SK-N-SH treated with all-trans-retinoic acid at 6 μM for 48 hours (cell line): ENCODE measurements around the gene DMAP1.

ENCODE experiments used
- ATAC-seq: fragments of 200-7000 bp; cut with Tn5 transposase; 3 replicates; pipeline ENCODE4 v1.9.1; 2020; ENCODE audit warnings: mild to moderate bottlenecking, moderate library complexity
- ARNTL ChIP-seq: fragments of 450-650 bp; formaldehyde crosslinking; IDR thresholded peaks from 2 replicates; pipeline ENCODE4 v1.5.0; 2020; ENCODE audit warnings: low read depth, mild to moderate bottlenecking, moderate library complexity, borderline replicate concordance
- BACH2 ChIP-seq: fragments of 250-450 bp; sonication (Bioruptor Pico); IDR thresholded peaks from 2 replicates; pipeline ENCODE4 v1.9.0; 2021; ENCODE audit warnings: mild to moderate bottlenecking, borderline replicate concordance
- CSDC2 ChIP-seq: fragments of 250-450 bp; sonication (Bioruptor Pico); IDR thresholded peaks from 2 replicates; pipeline ENCODE4 v1.5.0; 2020; ENCODE audit warnings: mild to moderate bottlenecking, moderate library complexity
- ESRRG ChIP-seq: fragments of 250-450 bp; sonication (Bioruptor Pico); IDR thresholded peaks from 2 replicates; pipeline ENCODE4 v1.6.1; 2021; ENCODE audit warnings: mild to moderate bottlenecking
- GLIS3 ChIP-seq: fragments of 250-450 bp; sonication (Bioruptor Pico); IDR thresholded peaks from 2 replicates; pipeline ENCODE4 v1.5.0; 2020; ENCODE audit warnings: mild to moderate bottlenecking, moderate library complexity
- ISL1 ChIP-seq: fragments of 250-450 bp; sonication (Bioruptor Pico); IDR thresholded peaks from 2 replicates; pipeline ENCODE4 v2.1.2; 2022; ENCODE audit warnings: mild to moderate bottlenecking, moderate library complexity
- OSR1 ChIP-seq: fragments of 250-450 bp; sonication (Bioruptor Pico); IDR thresholded peaks from 2 replicates; pipeline ENCODE4 v1.8.0; 2022; ENCODE audit warnings: moderate library complexity, mild to moderate bottlenecking, inconsistent platforms
- PPARA ChIP-seq: fragments of 250-450 bp; sonication (Bioruptor Pico); IDR thresholded peaks from 2 replicates; pipeline ENCODE4 v1.5.0; 2020; ENCODE audit warnings: mild to moderate bottlenecking, borderline replicate concordance
- RARB ChIP-seq: fragments of 250-450 bp; sonication (Bioruptor Pico); IDR thresholded peaks from 2 replicates; pipeline ENCODE4 v1.8.0; 2021; ENCODE audit warnings: mild to moderate bottlenecking, moderate library complexity
- SNAI2 ChIP-seq: fragments of 250-450 bp; sonication (Bioruptor Pico); IDR thresholded peaks from 2 replicates; pipeline ENCODE4 v1.5.0; 2020; ENCODE audit warnings: mild to moderate bottlenecking, moderate library complexity
- TOX ChIP-seq: fragments of 250-450 bp; sonication (Bioruptor Pico); IDR thresholded peaks from 2 replicates; pipeline ENCODE4 v1.8.0; 2021; ENCODE audit warnings: mild to moderate bottlenecking, moderate library complexity, borderline replicate concordance
- ZC3H10 ChIP-seq: fragments of 250-450 bp; sonication (Bioruptor Pico); IDR thresholded peaks from 2 replicates; pipeline ENCODE4 v1.5.1; 2021; ENCODE audit warnings: mild to moderate bottlenecking, moderate library complexity
- ZFP3 ChIP-seq: fragments of 250-450 bp; sonication (Bioruptor Pico); IDR thresholded peaks from 2 replicates; pipeline ENCODE4 v1.5.0; 2020; ENCODE audit warnings: mild to moderate bottlenecking, moderate library complexity
- ZFP30 ChIP-seq: fragments of 450-650 bp; formaldehyde crosslinking; IDR thresholded peaks from 2 replicates; pipeline ENCODE4 v1.5.0; 2022; ENCODE audit warnings: mild to moderate bottlenecking, moderate library complexity
- ZNF565 ChIP-seq: fragments of 450-650 bp; formaldehyde crosslinking; conservative IDR thresholded peaks from 2 replicates; pipeline ENCODE4 v1.5.0; 2020; ENCODE audit warnings: low read depth, mild to moderate bottlenecking, moderate library complexity
- ZNF70 ChIP-seq: fragments of 450-650 bp; formaldehyde crosslinking; IDR thresholded peaks from 2 replicates; pipeline ENCODE4 v1.5.0; 2020; ENCODE audit warnings: mild to moderate bottlenecking, moderate library complexity
- TF ChIP-seq, protein P1 (sequence below): fragments of 250-450 bp; sonication (Bioruptor Pico); IDR thresholded peaks from 2 replicates; pipeline ENCODE4 v1.8.0; 2020; ENCODE audit warnings: mild to moderate bottlenecking, moderate library complexity, borderline replicate concordance
- TF ChIP-seq, protein P2 (sequence below): fragments of 250-450 bp; sonication (Bioruptor Pico); IDR thresholded peaks from 2 replicates; pipeline ENCODE4 v1.8.0; 2021; ENCODE audit warnings: low read depth, mild to moderate bottlenecking, moderate library complexity, borderline replicate concordance
- TF ChIP-seq, protein P3 (sequence below): fragments of 250-450 bp; sonication (Bioruptor Pico); IDR thresholded peaks from 2 replicates; pipeline ENCODE4 v1.5.1; 2021; ENCODE audit warnings: mild to moderate bottlenecking, moderate library complexity
- TF ChIP-seq, protein P4 (sequence below): fragments of 250-450 bp; sonication (Bioruptor Pico); IDR thresholded peaks from 2 replicates; pipeline ENCODE4 v1.5.0; 2020; ENCODE audit warnings: mild to moderate bottlenecking, moderate library complexity

DMAP1 gene

DNA sequence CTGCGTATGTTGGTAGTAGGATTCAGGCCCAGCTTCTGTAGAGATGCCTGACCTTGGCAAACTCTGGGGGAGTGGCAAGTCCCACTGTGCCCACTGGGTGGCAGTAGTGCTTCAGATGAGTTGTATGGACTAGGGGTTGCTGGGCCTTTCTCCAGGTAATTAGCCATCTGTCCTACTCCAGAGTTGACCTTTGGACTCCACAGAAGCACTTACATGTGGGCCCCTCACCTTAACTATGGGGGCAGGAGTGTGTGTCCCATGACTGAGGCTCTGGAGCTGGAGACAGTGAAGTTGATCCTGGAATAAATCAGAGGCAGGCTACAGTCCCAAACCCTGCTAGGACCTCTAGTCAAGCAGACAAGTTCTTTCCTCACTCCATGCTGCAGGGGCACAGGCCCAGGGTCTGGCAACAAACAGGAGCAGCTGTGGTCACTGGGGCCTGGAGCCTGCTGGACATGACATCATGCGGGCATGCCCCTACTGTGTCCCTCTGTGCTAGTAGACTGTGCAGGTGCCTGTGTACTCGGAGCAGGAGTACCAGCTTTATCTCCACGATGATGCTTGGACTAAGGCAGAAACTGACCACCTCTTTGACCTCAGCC lies 4.6 kb downstream of the DMAP1 start:
- no peak for TF ChIP-seq ISL1 (CRISPR knock-in tag)
- no peak for TF ChIP-seq ZNF565 (CRISPR knock-in tag)
- no peak for TF ChIP-seq GLIS3
- TF ChIP-seq ZC3H10 (CRISPR knock-in tag) = no peak
- TF ChIP-seq, protein P1, sequence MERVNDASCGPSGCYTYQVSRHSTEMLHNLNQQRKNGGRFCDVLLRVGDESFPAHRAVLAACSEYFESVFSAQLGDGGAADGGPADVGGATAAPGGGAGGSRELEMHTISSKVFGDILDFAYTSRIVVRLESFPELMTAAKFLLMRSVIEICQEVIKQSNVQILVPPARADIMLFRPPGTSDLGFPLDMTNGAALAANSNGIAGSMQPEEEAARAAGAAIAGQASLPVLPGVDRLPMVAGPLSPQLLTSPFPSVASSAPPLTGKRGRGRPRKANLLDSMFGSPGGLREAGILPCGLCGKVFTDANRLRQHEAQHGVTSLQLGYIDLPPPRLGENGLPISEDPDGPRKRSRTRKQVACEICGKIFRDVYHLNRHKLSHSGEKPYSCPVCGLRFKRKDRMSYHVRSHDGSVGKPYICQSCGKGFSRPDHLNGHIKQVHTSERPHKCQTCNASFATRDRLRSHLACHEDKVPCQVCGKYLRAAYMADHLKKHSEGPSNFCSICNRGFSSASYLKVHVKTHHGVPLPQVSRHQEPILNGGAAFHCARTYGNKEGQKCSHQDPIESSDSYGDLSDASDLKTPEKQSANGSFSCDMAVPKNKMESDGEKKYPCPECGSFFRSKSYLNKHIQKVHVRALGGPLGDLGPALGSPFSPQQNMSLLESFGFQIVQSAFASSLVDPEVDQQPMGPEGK (CRISPR knock-in tag) = no peak
- no peak for TF ChIP-seq ZFP30 (CRISPR knock-in tag)
- no peak for TF ChIP-seq CSDC2 (CRISPR knock-in tag)
- no peak for TF ChIP-seq ZFP3 (CRISPR knock-in tag)
- no peak for TF ChIP-seq ZNF70
- TF ChIP-seq RARB (CRISPR knock-in tag) = no peak
- TF ChIP-seq, protein P2, sequence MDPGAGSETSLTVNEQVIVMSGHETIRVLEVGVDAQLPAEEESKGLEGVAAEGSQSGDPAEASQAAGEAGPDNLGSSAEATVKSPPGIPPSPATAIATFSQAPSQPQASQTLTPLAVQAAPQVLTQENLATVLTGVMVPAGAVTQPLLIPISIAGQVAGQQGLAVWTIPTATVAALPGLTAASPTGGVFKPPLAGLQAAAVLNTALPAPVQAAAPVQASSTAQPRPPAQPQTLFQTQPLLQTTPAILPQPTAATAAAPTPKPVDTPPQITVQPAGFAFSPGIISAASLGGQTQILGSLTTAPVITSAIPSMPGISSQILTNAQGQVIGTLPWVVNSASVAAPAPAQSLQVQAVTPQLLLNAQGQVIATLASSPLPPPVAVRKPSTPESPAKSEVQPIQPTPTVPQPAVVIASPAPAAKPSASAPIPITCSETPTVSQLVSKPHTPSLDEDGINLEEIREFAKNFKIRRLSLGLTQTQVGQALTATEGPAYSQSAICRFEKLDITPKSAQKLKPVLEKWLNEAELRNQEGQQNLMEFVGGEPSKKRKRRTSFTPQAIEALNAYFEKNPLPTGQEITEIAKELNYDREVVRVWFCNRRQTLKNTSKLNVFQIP (CRISPR knock-in tag) = no peak
- TF ChIP-seq OSR1 (CRISPR knock-in tag) = no peak
- no peak for TF ChIP-seq BACH2 (CRISPR knock-in tag)
- TF ChIP-seq SNAI2 (CRISPR knock-in tag) = no peak
- TF ChIP-seq, all 23 proteins: peak for 0
- peak; percentile 75 for ATAC-seq

DNA sequence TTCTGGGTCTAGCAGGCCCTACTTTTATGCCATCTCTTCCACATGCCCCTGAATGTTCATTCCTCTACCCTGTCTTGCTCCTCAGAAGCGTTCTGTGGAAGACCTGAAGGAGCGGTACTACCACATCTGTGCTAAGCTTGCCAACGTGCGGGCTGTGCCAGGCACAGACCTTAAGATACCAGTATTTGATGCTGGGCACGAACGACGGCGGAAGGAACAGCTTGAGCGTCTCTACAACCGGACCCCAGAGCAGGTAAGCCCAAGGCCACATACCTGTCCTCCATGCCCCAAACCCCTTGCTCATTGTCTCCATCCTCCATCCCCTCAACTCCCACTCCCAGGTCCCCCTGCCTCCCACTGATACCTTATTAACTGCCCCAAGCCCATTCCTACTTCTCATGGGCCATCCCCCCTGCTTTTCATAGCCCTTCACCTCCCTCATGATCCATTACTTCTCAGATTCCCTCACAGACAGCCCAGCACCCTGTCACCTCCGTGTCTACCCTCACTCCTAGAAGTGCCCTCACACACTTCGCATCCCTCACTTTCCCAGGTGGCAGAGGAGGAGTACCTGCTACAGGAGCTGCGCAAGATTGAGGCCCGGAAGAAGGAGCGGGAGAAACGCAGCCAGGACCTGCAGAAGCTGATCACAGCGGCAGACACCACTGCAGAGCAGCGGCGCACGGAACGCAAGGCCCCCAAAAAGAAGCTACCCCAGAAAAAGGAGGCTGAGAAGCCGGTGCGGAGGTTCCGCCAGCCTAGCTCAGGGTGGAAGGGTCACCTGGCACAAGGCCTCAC lies 5.4 kb downstream of the DMAP1 start:
- ATAC-seq = no peak
- no peak for TF ChIP-seq ZFP30 (CRISPR knock-in tag)
- TF ChIP-seq ZC3H10 (CRISPR knock-in tag) = no peak
- TF ChIP-seq, protein P1 (CRISPR knock-in tag) = no peak
- TF ChIP-seq PPARA (CRISPR knock-in tag) = no peak
- no peak for TF ChIP-seq GLIS3
- no peak for TF ChIP-seq TOX (CRISPR knock-in tag)
- TF ChIP-seq ZNF565 (CRISPR knock-in tag) = no peak
- no peak for TF ChIP-seq ESRRG (CRISPR knock-in tag)
- TF ChIP-seq, protein P3, sequence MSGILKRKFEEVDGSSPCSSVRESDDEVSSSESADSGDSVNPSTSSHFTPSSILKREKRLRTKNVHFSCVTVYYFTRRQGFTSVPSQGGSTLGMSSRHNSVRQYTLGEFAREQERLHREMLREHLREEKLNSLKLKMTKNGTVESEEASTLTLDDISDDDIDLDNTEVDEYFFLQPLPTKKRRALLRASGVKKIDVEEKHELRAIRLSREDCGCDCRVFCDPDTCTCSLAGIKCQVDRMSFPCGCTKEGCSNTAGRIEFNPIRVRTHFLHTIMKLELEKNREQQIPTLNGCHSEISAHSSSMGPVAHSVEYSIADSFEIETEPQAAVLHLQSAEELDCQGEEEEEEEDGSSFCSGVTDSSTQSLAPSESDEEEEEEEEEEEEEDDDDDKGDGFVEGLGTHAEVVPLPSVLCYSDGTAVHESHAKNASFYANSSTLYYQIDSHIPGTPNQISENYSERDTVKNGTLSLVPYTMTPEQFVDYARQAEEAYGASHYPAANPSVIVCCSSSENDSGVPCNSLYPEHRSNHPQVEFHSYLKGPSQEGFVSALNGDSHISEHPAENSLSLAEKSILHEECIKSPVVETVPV (CRISPR knock-in tag) = no peak
- no peak for TF ChIP-seq ISL1 (CRISPR knock-in tag)

DNA sequence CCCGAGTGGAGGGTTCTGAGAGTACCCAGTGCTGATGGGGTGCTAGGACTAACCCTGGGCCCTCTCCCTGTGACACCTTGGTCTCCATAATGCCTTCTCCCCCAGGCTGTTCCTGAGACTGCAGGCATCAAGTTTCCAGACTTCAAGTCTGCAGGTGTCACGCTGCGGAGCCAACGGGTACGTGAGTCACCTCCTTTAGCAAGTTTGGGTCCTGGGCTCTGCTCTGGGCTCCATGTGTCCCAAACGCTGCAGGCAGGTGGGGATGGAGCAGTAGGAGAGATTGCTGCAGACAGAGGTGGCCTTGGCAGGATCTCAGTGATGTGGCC lies 6.0 kb downstream of the DMAP1 start:
- no peak for ATAC-seq
- TF ChIP-seq ARNTL (CRISPR knock-in tag) = no peak
- TF ChIP-seq, protein P3 (CRISPR knock-in tag) = no peak
- TF ChIP-seq PPARA (CRISPR knock-in tag) = no peak
- no peak for TF ChIP-seq GLIS3
- TF ChIP-seq, protein P4, sequence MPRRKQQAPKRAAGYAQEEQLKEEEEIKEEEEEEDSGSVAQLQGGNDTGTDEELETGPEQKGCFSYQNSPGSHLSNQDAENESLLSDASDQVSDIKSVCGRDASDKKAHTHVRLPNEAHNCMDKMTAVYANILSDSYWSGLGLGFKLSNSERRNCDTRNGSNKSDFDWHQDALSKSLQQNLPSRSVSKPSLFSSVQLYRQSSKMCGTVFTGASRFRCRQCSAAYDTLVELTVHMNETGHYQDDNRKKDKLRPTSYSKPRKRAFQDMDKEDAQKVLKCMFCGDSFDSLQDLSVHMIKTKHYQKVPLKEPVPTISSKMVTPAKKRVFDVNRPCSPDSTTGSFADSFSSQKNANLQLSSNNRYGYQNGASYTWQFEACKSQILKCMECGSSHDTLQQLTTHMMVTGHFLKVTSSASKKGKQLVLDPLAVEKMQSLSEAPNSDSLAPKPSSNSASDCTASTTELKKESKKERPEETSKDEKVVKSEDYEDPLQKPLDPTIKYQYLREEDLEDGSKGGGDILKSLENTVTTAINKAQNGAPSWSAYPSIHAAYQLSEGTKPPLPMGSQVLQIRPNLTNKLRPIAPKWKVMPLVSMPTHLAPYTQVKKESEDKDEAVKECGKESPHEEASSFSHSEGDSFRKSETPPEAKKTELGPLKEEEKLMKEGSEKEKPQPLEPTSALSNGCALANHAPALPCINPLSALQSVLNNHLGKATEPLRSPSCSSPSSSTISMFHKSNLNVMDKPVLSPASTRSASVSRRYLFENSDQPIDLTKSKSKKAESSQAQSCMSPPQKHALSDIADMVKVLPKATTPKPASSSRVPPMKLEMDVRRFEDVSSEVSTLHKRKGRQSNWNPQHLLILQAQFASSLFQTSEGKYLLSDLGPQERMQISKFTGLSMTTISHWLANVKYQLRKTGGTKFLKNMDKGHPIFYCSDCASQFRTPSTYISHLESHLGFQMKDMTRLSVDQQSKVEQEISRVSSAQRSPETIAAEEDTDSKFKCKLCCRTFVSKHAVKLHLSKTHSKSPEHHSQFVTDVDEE (CRISPR knock-in tag) = no peak
- TF ChIP-seq ZFP30 (CRISPR knock-in tag) = no peak
